ENCODE results near the gene CBR1.

- no peak for TF ChIP-seq KDM5A (IDR thresholded peaks at IDR 0.05; ENCODE audit: low read length)
- no peak for TF ChIP-seq E2F6 (IDR thresholded peaks at IDR 0.05)
- TF ChIP-seq CTCF (IDR thresholded peaks at IDR 0.05; ENCODE audit: control extremely low read depth in 1 of 3, insufficient read depth in 1 of 3, low read depth in 1 of 3, low read length in 3 of 3) = no peak
- TF ChIP-seq POLR2AphosphoS5 (IDR thresholded peaks at IDR 0.05; ENCODE audit: low read depth, low read length) = no peak
- no peak for TF ChIP-seq POLR2A (IDR thresholded peaks at IDR 0.05; ENCODE audit: control extremely low read depth in 1 of 2, low read depth in 2 of 2, low read length in 2 of 2)
- no peak for TF ChIP-seq SIN3A (conservative IDR thresholded peaks at IDR 0.05 in 1 of 2, IDR thresholded peaks at IDR 0.05 in 1 of 2; ENCODE audit: low read depth in 1 of 2, low read length in 2 of 2)
- no peak for TF ChIP-seq CBX5 (IDR thresholded peaks at IDR 0.05; ENCODE audit: low read depth, low read length)
- TF ChIP-seq KDM1A (IDR thresholded peaks at IDR 0.05; ENCODE audit: borderline replicate concordance, low read length) = no peak
- TF ChIP-seq TAF1 (IDR thresholded peaks at IDR 0.05; ENCODE audit: low read depth, low read length) = no peak
Measured at GRCh38 chr21:36061445-36061844, 8.4 kb upstream of the CBR1 start.

Data from H1 (cell line).